Measurements from ENCODE around the gene SPTBN4.
A peak's percentile ranks its signal among the peaks of the same experiment; 100 is the strongest.

The SPTBN4 gene

GRCh38 chr19:40571005-40571318 lies 104.2 kb downstream of the SPTBN4 start:
- TF ChIP-seq CTCF (conservative IDR thresholded peaks at IDR 0.05; ENCODE audit: low read depth, low read length), result no peak
- no peak overlapping the region for H3K4me3 ChIP-seq (ENCODE audit: low read length)

DNA sequence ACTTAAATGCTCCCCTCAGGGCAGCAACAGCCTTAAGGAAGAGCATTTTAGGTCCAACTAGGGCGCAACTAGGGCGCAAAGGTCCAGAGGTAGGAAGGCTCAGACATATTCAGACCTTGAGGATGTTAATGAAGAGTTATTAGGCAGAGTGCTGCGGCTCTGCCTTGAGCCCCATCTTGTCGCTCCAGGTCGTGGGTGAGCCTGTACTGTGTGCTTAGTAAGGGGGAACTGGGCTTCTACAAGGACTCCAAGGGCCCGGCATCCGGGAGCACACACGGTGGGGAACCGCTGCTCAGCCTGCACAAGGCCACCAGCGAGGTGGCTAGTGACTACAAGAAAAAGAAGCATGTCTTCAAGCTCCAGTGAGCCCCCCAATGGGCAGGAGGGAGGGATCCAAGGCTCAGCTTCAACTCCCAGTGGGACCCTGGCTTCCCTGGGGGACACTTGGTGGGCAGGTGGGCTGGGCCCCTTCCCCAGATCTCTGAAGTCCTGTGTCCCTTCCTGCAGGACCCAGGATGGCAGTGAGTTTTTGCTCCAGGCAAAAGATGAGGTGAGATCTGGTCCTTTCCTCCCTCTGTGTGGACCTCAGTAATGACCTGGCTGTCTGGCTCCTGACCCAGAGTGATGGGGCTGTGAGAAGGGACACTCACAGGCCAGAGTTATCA lies 105.2 kb downstream of the SPTBN4 start:
- TF ChIP-seq CTCF (conservative IDR thresholded peaks at IDR 0.05; ENCODE audit: low read depth, low read length), result no peak
- DNase-seq (ENCODE audit: low read depth), result no peak
- no peak overlapping the region for H3K4me3 ChIP-seq (ENCODE audit: low read length)

More at GRCh38 chr19:40571005-40571318, 104.2 kb downstream of the SPTBN4 start:
- no peak for DNase-seq (ENCODE audit: low read depth)

DNA sequence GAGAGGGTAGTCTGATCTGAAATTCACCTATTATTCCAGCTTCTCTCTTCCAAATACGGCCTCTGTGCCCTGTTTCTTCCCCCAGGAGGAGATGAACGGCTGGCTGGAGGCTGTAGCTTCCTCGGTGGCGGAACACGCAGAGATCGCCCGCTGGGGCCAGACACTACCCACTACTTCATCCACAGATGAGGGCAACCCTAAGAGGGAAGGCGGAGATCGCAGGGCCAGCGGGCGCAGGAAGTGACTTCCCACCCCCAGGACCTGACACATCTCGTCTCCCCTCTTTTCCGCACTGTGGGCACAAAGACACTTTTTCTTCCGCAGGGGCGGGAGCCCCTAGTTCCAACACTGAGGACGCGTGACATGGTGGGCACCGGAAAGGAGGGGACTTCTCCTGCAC lies 108.5 kb downstream of the SPTBN4 start:
- DNase-seq (ENCODE audit: low read depth), result no peak
- no peak overlapping the region for H3K4me3 ChIP-seq (ENCODE audit: low read length)
- no peak for TF ChIP-seq CTCF (conservative IDR thresholded peaks at IDR 0.05; ENCODE audit: low read depth, low read length)

GRCh38 chr19:40576151-40576584 lies 109.4 kb downstream of the SPTBN4 start:
- no peak for TF ChIP-seq CTCF (conservative IDR thresholded peaks at IDR 0.05; ENCODE audit: low read depth, low read length)
- DNase-seq (ENCODE audit: low read depth), result no peak
- peak overlapping the region; percentile 91 for H3K4me3 ChIP-seq (ENCODE audit: low read length)

DNA sequence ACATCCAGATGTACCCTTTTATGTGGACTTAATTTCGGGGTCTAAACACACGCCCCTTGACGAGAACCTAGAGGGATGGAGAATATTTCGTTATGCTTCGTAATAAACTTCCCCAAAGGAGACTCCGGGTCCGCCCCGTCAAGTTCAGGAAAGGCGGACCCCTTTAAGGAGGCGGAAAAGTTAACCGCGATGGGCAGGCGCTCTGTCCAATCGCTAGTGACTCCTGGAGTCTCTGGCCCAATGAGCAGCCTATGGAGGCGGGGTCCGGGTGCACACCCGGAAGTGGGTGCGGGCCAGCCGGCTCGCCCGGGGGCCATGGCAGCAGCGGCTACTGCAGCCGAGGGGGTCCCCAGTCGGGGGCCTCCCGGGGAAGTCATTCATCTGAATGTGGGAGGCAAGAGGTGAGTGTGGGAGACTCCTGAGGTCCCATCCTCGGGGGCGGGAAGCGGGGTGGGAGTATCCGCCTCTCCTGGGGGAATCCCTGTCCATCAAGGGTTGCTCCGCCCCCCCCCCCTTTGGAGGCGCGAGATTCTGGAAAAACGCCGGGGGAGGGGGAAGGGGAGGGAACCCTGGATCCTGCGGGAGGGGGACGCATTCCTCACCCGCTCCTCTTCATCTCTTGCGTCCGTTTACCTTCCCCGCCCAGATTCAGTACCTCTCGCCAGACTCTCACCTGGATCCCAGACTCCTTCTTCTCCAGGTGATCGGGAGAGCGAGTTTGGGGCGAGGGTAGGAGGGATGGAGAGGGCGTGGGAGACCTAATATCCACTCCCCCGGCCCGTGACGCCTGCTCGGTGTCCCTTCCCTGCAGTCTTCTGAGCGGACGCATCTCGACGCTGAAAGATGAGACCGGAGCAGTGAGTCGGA lies 110.0 kb downstream of the SPTBN4 start, which contains the start of gene SHKBP1:
Gene SHKBP1, plus strand, starts transcription at position 289 of the 867 bp plus-strand sequence. Its CDS starts 27 bp downstream, at position 316.
- peak within 1 kb of the TSS; percentile 91 for H3K4me3 ChIP-seq (ENCODE audit: low read length)
- no peak for TF ChIP-seq CTCF (conservative IDR thresholded peaks at IDR 0.05; ENCODE audit: low read depth, low read length)
- DNase-seq (ENCODE audit: low read depth), result peak; percentile 69

GRCh38 chr19:40578442-40578908 lies 111.7 kb downstream of the SPTBN4 start:
- H3K4me3 ChIP-seq (ENCODE audit: low read length), result no peak overlapping the region
- DNase-seq (ENCODE audit: low read depth), result no peak
- TF ChIP-seq CTCF (conservative IDR thresholded peaks at IDR 0.05; ENCODE audit: low read depth, low read length), result no peak

Measured in retinal pigment epithelial cell (primary cell).